Measurements from ENCODE around the gene IL23A. TPM values are rescaled to one million over a fixed set of nuclear protein-coding genes. Genes with fewer than 3 reads are reported as not detected.

Gene IL23A
- total and polyA plus RNA-seq, 2 of the 13 experiments (the other 11 are each of a cell fraction or from before 2014, with no cell fraction given) = 0.33 to 0.35 TPM

DNA sequence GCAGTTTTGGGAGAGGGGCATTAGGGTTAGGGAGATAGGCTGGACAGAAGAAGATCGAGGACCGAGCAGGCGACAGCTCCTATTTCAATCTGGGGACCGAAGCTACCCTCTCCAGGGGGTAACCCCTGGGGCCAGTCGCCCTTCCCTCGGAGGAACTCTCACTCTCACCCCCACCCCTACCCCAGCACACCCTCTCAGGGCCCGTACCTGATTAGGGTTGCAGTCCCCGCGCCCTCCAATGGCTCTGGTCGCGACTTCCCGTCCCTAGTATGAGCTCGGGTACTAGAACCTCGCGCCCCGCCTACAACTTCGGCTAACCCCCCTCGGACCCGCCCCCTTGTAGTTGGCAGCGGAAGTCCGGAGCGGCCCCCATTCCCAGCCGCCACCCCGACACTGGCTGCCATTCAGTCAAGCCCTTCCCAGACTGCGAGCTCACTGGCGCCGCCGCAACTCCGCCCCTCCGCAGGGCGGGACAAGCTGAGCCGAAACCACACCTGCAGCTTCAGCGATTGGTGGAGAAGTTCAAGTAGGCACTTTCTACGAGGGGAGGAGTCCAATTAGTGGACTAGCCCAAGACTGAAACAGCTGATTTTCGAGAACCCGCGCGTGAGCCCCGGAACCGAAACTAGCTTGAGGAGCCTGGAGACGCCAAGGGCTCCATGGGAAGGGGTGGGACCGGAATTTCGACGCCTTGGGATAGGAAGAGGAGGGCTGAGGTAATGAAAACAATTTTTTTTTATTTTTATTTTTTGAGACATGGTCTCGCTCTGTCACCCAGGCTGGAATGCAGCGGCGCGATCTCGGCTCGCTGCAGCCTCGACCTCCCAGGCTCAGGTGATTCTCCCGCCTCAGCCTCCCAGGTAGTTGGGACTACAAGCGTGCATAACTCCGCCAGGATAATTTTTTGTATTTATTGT lies 21.4 kb downstream of the IL23A start, which contains the start of gene STAT2 (continued):
- TF ChIP-seq, protein P1, sequence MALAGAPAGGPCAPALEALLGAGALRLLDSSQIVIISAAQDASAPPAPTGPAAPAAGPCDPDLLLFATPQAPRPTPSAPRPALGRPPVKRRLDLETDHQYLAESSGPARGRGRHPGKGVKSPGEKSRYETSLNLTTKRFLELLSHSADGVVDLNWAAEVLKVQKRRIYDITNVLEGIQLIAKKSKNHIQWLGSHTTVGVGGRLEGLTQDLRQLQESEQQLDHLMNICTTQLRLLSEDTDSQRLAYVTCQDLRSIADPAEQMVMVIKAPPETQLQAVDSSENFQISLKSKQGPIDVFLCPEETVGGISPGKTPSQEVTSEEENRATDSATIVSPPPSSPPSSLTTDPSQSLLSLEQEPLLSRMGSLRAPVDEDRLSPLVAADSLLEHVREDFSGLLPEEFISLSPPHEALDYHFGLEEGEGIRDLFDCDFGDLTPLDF (CRISPR knock-in tag; IDR thresholded peaks at IDR 0.05) = peak; percentile 86; the same call in 1 of the 2 replicates
- TF ChIP-seq, protein P2, sequence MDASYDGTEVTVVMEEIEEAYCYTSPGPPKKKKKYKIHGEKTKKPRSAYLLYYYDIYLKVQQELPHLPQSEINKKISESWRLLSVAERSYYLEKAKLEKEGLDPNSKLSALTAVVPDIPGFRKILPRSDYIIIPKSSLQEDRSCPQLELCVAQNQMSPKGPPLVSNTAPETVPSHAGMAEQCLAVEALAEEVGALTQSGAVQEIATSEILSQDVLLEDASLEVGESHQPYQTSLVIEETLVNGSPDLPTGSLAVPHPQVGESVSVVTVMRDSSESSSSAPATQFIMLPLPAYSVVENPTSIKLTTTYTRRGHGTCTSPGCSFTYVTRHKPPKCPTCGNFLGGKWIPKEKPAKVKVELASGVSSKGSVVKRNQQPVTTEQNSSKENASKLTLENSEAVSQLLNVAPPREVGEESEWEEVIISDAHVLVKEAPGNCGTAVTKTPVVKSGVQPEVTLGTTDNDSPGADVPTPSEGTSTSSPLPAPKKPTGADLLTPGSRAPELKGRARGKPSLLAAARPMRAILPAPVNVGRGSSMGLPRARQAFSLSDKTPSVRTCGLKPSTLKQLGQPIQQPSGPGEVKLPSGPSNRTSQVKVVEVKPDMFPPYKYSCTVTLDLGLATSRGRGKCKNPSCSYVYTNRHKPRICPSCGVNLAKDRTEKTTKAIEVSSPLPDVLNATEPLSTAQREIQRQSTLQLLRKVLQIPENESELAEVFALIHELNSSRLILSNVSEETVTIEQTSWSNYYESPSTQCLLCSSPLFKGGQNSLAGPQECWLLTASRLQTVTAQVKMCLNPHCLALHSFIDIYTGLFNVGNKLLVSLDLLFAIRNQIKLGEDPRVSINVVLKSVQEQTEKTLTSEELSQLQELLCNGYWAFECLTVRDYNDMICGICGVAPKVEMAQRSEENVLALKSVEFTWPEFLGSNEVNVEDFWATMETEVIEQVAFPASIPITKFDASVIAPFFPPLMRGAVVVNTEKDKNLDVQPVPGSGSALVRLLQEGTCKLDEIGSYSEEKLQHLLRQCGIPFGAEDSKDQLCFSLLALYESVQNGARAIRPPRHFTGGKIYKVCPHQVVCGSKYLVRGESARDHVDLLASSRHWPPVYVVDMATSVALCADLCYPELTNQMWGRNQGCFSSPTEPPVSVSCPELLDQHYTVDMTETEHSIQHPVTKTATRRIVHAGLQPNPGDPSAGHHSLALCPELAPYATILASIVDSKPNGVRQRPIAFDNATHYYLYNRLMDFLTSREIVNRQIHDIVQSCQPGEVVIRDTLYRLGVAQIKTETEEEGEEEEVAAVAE (CRISPR knock-in tag; IDR thresholded peaks at IDR 0.05; ENCODE audit: borderline replicate concordance) = 0 out of 2 replicates have a peak, but pooled peaks have one; percentile 13
- TF ChIP-seq ZNF746 (CRISPR knock-in tag; IDR thresholded peaks at IDR 0.05) (peak; percentile 78; the same call in 1 of the 2 replicates), FOXA3 (CRISPR knock-in tag; IDR thresholded peaks at IDR 0.05) (peak; percentile 15; the same call in 1 of the 2 replicates), SP5 (CRISPR knock-in tag; IDR thresholded peaks at IDR 0.05; ENCODE audit: borderline replicate concordance, low read depth) (peak; percentile 72), ATF6 (CRISPR knock-in tag; conservative IDR thresholded peaks at IDR 0.05) (0 out of 2 replicates have a peak, but pooled peaks have one; percentile 63), SP4 (CRISPR knock-in tag; IDR thresholded peaks at IDR 0.05) (peak; percentile 94), RFX5 (IDR thresholded peaks at IDR 0.05; ENCODE audit: low read depth, low read length) (peak; percentile 44; the same call in 1 of the 2 replicates), BCL3 (CRISPR knock-in tag; IDR thresholded peaks at IDR 0.05) (0 out of 2 replicates have a peak, but pooled peaks have one; percentile 16), ERF (CRISPR knock-in tag; IDR thresholded peaks at IDR 0.05) (peak; percentile 38; the same call in 1 of the 2 replicates), NR2C2 (CRISPR knock-in tag; IDR thresholded peaks at IDR 0.05; ENCODE audit: borderline replicate concordance) (peak; percentile 82; the same call in 1 of the 2 replicates), SRSF1 (optimal IDR thresholded peaks at IDR 0.05; ENCODE audit: low read depth, low read length) (peak; percentile 50)
- TF ChIP-seq, protein P3, sequence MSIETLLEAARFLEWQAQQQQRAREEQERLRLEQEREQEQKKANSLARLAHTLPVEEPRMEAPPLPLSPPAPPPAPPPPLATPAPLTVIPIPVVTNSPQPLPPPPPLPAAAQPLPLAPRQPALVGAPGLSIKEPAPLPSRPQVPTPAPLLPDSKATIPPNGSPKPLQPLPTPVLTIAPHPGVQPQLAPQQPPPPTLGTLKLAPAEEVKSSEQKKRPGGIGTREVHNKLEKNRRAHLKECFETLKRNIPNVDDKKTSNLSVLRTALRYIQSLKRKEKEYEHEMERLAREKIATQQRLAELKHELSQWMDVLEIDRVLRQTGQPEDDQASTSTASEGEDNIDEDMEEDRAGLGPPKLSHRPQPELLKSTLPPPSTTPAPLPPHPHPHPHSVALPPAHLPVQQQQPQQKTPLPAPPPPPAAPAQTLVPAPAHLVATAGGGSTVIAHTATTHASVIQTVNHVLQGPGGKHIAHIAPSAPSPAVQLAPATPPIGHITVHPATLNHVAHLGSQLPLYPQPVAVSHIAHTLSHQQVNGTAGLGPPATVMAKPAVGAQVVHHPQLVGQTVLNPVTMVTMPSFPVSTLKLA (IDR thresholded peaks at IDR 0.05) = peak; percentile 37; the same call in 1 of the 2 replicates
- TF ChIP-seq, protein P4, sequence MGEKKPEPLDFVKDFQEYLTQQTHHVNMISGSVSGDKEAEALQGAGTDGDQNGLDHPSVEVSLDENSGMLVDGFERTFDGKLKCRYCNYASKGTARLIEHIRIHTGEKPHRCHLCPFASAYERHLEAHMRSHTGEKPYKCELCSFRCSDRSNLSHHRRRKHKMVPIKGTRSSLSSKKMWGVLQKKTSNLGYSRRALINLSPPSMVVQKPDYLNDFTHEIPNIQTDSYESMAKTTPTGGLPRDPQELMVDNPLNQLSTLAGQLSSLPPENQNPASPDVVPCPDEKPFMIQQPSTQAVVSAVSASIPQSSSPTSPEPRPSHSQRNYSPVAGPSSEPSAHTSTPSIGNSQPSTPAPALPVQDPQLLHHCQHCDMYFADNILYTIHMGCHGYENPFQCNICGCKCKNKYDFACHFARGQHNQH (CRISPR knock-in tag; IDR thresholded peaks at IDR 0.05) = 0 out of 2 replicates have a peak, but pooled peaks have one; percentile 18

All from HepG2 (cell line).